Measurements from ENCODE around the gene LIN54.
"Not testable (repeated sequence)": the region's sequence is repeated elsewhere in the genome, so short reads cannot be mapped to it uniquely, and the experiment has no call there.

- not testable (repeated sequence) for TF ChIP-seq OSR1 (CRISPR knock-in tag; IDR thresholded peaks at IDR 0.05); PATZ1 (CRISPR knock-in tag; IDR thresholded peaks at IDR 0.05; ENCODE audit: borderline replicate concordance); TOX (CRISPR knock-in tag; IDR thresholded peaks at IDR 0.05; ENCODE audit: borderline replicate concordance); ZFP30 (CRISPR knock-in tag; IDR thresholded peaks at IDR 0.05); GLIS3 (CRISPR knock-in tag; IDR thresholded peaks at IDR 0.05); ZFP3 (CRISPR knock-in tag; IDR thresholded peaks at IDR 0.05); TSHZ2 (CRISPR knock-in tag; IDR thresholded peaks at IDR 0.05); BACH2 (CRISPR knock-in tag; IDR thresholded peaks at IDR 0.05; ENCODE audit: borderline replicate concordance); POU6F1 (CRISPR knock-in tag; IDR thresholded peaks at IDR 0.05; ENCODE audit: borderline replicate concordance, low read depth)
These were observed 23.1 kb downstream of the LIN54 start for GRCh38 chr4:82987519-82987918.

Data from SK-N-SH treated with all-trans-retinoic acid at 6 μM for 48 hours (cell line).